B cell (primary cell): ENCODE results near the gene PIN1.

Source experiments
- CTCF ChIP-seq: fragments of 200-600 bp; IDR thresholded peaks from one replicate; pipeline ENCODE4 v1.8.0; 2022; ENCODE audit warnings: antibody characterized with exemption, mild to moderate bottlenecking
- EZH2 ChIP-seq: IDR thresholded peaks from 2 replicates; pipeline ENCODE4 v1.6.1; 2012; ENCODE audit warnings: borderline replicate concordance, low read depth, mild to moderate bottlenecking, moderate library complexity, low read length; ENCODE audit not compliant: insufficient read depth, poor library complexity, severe bottlenecking

- TF ChIP-seq CTCF: no peak
- no peak for TF ChIP-seq EZH2
Observed at GRCh38 chr19:9791552-9792205, 43.4 kb upstream of the PIN1 start.
